GM23338 (cell line): Measurements from ENCODE around the gene PNPLA1. TPM values are rescaled to one million over a fixed set of nuclear protein-coding genes. Genes with fewer than 3 reads are reported as not detected.

ENCODE experiments used
- ATAC-seq: fragments of 200-7000 bp; cut with Tn5 transposase; 3 replicates; pipeline ENCODE4 v1.9.1; 2020
- DNase-seq: peaks from one replicate; pipeline ENCODE4 v3.0.0-alpha.2; 2015; ENCODE audit warnings: low spot score
- H2AFZ ChIP-seq: fragments of 200-600 bp; sonication (generic); 2 replicates; pipeline ENCODE4 v1.8.0; 2016; ENCODE audit warnings: antibody characterized with exemption, mild to moderate bottlenecking, moderate library complexity
- H3F3A ChIP-seq: fragments of 200-600 bp; sonication (generic); replicated peaks from 2 replicates; pipeline ENCODE4 v1.8.0; 2017; ENCODE audit warnings: antibody characterized with exemption, mixed run types, low read depth
- H3K27ac ChIP-seq: fragments of 200-600 bp; sonication (generic); 2 replicates; pipeline ENCODE4 v1.6.1; 2016; ENCODE audit warnings: low read depth
- H3K27me3 ChIP-seq: fragments of 200-600 bp; sonication (generic); 2 replicates; pipeline ENCODE4 v1.8.0; 2016; ENCODE audit warnings: mild to moderate bottlenecking, mixed run types, moderate library complexity; ENCODE audit not compliant: insufficient read depth
- H3K36me3 ChIP-seq: fragments of 200-600 bp; sonication (generic); 2 replicates; pipeline ENCODE4 v1.8.0; 2016; ENCODE audit warnings: mild to moderate bottlenecking; ENCODE audit not compliant: insufficient read depth
- H3K4me1 ChIP-seq: fragments of 200-600 bp; sonication (generic); 2 replicates; pipeline ENCODE4 v1.8.0; 2016; ENCODE audit warnings: mild to moderate bottlenecking, moderate library complexity; ENCODE audit not compliant: insufficient read depth
- H3K4me2 ChIP-seq: fragments of 200-600 bp; sonication (generic); 2 replicates; pipeline ENCODE4 v1.7.1; 2017; ENCODE audit warnings: mixed run types
- H3K4me3 ChIP-seq: fragments of 200-600 bp; sonication (generic); 2 replicates; pipeline ENCODE4 v1.6.1; 2016; ENCODE audit warnings: mixed run types
- H3K79me2 ChIP-seq: fragments of 200-600 bp; sonication (generic); replicated peaks from 2 replicates; pipeline ENCODE4 v1.8.0; 2017; ENCODE audit warnings: mild to moderate bottlenecking; ENCODE audit not compliant: insufficient read depth
- H3K9me2 ChIP-seq: fragments of 200-600 bp; sonication (generic); 2 replicates; pipeline ENCODE4 v1.8.0; 2017; ENCODE audit not compliant: insufficient read depth
- H4K20me1 ChIP-seq: fragments of 200-600 bp; sonication (generic); replicated peaks from 2 replicates; pipeline ENCODE4 v1.8.0; 2017; ENCODE audit warnings: mild to moderate bottlenecking; ENCODE audit not compliant: insufficient read depth
- H3K27ac Mint-ChIP-seq: 2 replicates; pipeline ENCODE4 v1.8.0; 2020; ENCODE audit warnings: inconsistent platforms, mild to moderate bottlenecking, moderate library complexity, mixed read lengths
- H3K27me3 Mint-ChIP-seq: 3 replicates; pipeline ENCODE4 v1.8.0; 2022; ENCODE audit warnings: low read depth, mild to moderate bottlenecking, moderate library complexity, mixed read lengths, inconsistent platforms; ENCODE audit not compliant: insufficient read depth, poor library complexity
- H3K36me3 Mint-ChIP-seq: 3 replicates; pipeline ENCODE4 v1.8.0; 2021; ENCODE audit warnings: low read depth, mild to moderate bottlenecking, inconsistent platforms, moderate library complexity, mixed read lengths
- H3K4me1 Mint-ChIP-seq: 3 replicates; pipeline ENCODE4 v1.8.0; 2020; ENCODE audit warnings: mild to moderate bottlenecking, inconsistent platforms, mixed read lengths
- H3K4me3 Mint-ChIP-seq: 3 replicates; pipeline ENCODE4 v1.8.0; 2021; ENCODE audit warnings: moderate library complexity, mild to moderate bottlenecking, inconsistent platforms, mixed read lengths
- H3K9me3 Mint-ChIP-seq: 3 replicates; pipeline ENCODE4 v1.8.0; 2020; ENCODE audit warnings: moderate library complexity, mild to moderate bottlenecking, inconsistent platforms, mixed read lengths
- CREB1 ChIP-seq: fragments of 250-450 bp; sonication (Bioruptor Pico); IDR thresholded peaks from 2 replicates; pipeline ENCODE4 v1.5.0; 2020; ENCODE audit warnings: low read depth, mild to moderate bottlenecking, moderate library complexity
- CTCF ChIP-seq, 2 experiments: fragments of 200-600 bp in 1 of 2; sonication (generic) in 1 of 2; conservative IDR thresholded peaks; 2 replicates each; pipeline versions ENCODE4 v1.5.1 to v1.6.1; 2016 to 2017; ENCODE audit warnings: antibody characterized with exemption in 2 of 2, low read depth in 2 of 2, mild to moderate bottlenecking in 2 of 2, moderate library complexity in 1 of 2
- ETS1 ChIP-seq: IDR thresholded peaks from 2 replicates; pipeline ENCODE4 v1.6.1; 2016; ENCODE audit warnings: antibody characterized with exemption
- EZH2 ChIP-seq: fragments of 200-600 bp; sonication (generic); IDR thresholded peaks from one replicate; pipeline ENCODE4 v1.8.0; 2017; ENCODE audit warnings: antibody characterized with exemption, mild to moderate bottlenecking, low read depth; ENCODE audit not compliant: unreplicated experiment
- NANOG ChIP-seq: IDR thresholded peaks from 2 replicates; pipeline ENCODE4 v1.6.1; 2016; ENCODE audit warnings: antibody characterized with exemption, borderline replicate concordance
- POLR2AphosphoS5 ChIP-seq: IDR thresholded peaks from 2 replicates; pipeline ENCODE4 v1.6.1; 2016; ENCODE audit warnings: antibody characterized with exemption, low read depth
- ZNF114 ChIP-seq: fragments of 250-450 bp; sonication (Bioruptor Pico); IDR thresholded peaks from 2 replicates; pipeline ENCODE4 v1.5.0; 2020; ENCODE audit warnings: mild to moderate bottlenecking, moderate library complexity
- polyA plus RNA-seq: library from polyadenylated mRNA; unstranded; fragments of >200 nt; fragmentation: Nextera tagmentation; extraction: Ambion mirVana; gene quantifications from 2 replicates; pipeline ENCODE4 v1.2.1, GENCODE V29; 2016
- total RNA-seq: library from RNA; depleted of rRNA; stranded (reverse); fragments of >200 nt; shearing (Covaris generic); gene quantifications from 2 replicates; pipeline ENCODE4 v1.2.3, GENCODE V29; 2014

PNPLA1 gene
- total and polyA plus RNA-seq, 2 experiments from 2014 or later = not detected

- H3F3A ChIP-seq = 0 out of 2 replicates have a peak, but pooled peaks cover 3% of the 10 kb centered on the region
- H3K9me3 Mint-ChIP-seq = no peaks in the 10 kb centered on the region
- H3K27me3 ChIP-seq = no peaks in the 10 kb centered on the region
- H3K4me3 ChIP-seq = no peak overlapping the region
- peak overlapping the region; percentile 34 for H2AFZ ChIP-seq
- TF ChIP-seq CTCF (conservative IDR thresholded peaks at IDR 0.05; ENCODE audit: low read depth in 2 of 2) = peak; percentile 69 to 76
- TF ChIP-seq POLR2AphosphoS5 = no peak
- DNase-seq (peak; percentile 77), ATAC-seq (peak; percentile 87)
- no peaks in the 10 kb centered on the region for H3K36me3 Mint-ChIP-seq
- H3K27me3 Mint-ChIP-seq = peaks cover 3% of the 10 kb centered on the region
- no peaks in the 10 kb centered on the region for H3K79me2 ChIP-seq
- peak overlapping the region; percentile 83 for H3K27ac ChIP-seq
- peak overlapping the region; percentile 64; the same call in 1 of the 2 replicates for H3K27ac Mint-ChIP-seq
- H3K9me2 ChIP-seq = 0 out of 2 replicates have a peak, but pooled peaks cover 6% of the 10 kb centered on the region
- peak overlapping the region; percentile 15; the same call in 1 of the 3 replicates for H3K4me3 Mint-ChIP-seq
- no peaks in the 10 kb centered on the region for H3K36me3 ChIP-seq
- H3K4me2 ChIP-seq = peak overlapping the region; percentile 33
- H3K4me1 Mint-ChIP-seq = peaks cover 45% of the 10 kb centered on the region
- H4K20me1 ChIP-seq = no peaks in the 10 kb centered on the region
- H3K4me1 ChIP-seq = peaks cover 22% of the 10 kb centered on the region
Observed at GRCh38 chr6:36245572-36246061, 24.2 kb upstream of the PNPLA1 start.

- ATAC-seq (peak; percentile 8; the same call in 1 of the 3 replicates), DNase-seq (no peak)
- Histone ChIP-seq H4K20me1 (no peaks in the 10 kb centered on the region), H2AFZ (peak overlapping the region; percentile 87), H3K27me3 (no peaks in the 10 kb centered on the region), H3K36me3 (no peaks in the 10 kb centered on the region), H3K27ac (no peak overlapping the region), H3K9me2 (0 out of 2 replicates have a peak, but pooled peaks cover 6% of the 10 kb centered on the region), H3F3A (0 out of 2 replicates have a peak, but pooled peaks cover 3% of the 10 kb centered on the region), H3K4me1 (peaks cover 22% of the 10 kb centered on the region), H3K79me2 (no peaks in the 10 kb centered on the region), H3K4me2 (peak overlapping the region; percentile 33; the same call in 1 of the 2 replicates), H3K4me3 (no peak overlapping the region)
- Mint-ChIP-seq H3K9me3 (no peaks in the 10 kb centered on the region), H3K4me3 (no peak overlapping the region; the same call in 2 of the 3 replicates), H3K36me3 (no peaks in the 10 kb centered on the region), H3K27ac (peak overlapping the region; percentile 67), H3K4me1 (peaks cover 45% of the 10 kb centered on the region), H3K27me3 (peaks cover 3% of the 10 kb centered on the region)
- TF ChIP-seq POLR2AphosphoS5 = no peak
- no peak for TF ChIP-seq CREB1 (CRISPR knock-in tag)
- no peak for TF ChIP-seq ZNF114
- TF ChIP-seq ETS1 = no peak
- TF ChIP-seq EZH2 = no peak
- no peak for TF ChIP-seq NANOG
Observed at GRCh38 chr6:36246506-36247268, 23.2 kb upstream of the PNPLA1 start.
